Nephron (organoid): ENCODE data around the gene SPSB3.
A peak's percentile ranks its signal among the peaks of the same experiment; 100 is the strongest.

ENCODE experiments used
- H3K27ac Mint-ChIP-seq, 3 experiments: 2 replicates each; pipeline ENCODE4 v1.8.0; 2020; ENCODE audit warnings: mixed read lengths in 3 of 3, mild to moderate bottlenecking in 2 of 3, moderate library complexity in 1 of 3
- H3K27me3 Mint-ChIP-seq: 2 replicates; pipeline ENCODE4 v1.8.0; 2021; ENCODE audit warnings: low read depth, mild to moderate bottlenecking, moderate library complexity, mixed read lengths
- H3K36me3 Mint-ChIP-seq: 2 replicates; pipeline ENCODE4 v1.8.0; 2020; ENCODE audit warnings: low read depth, mixed read lengths
- H3K4me1 Mint-ChIP-seq: 2 replicates; pipeline ENCODE4 v1.8.0; 2020; ENCODE audit warnings: mixed read lengths
- H3K4me3 Mint-ChIP-seq, 3 experiments: 2 replicates each; pipeline ENCODE4 v1.8.0; 2020; ENCODE audit warnings: mild to moderate bottlenecking in 3 of 3, mixed read lengths in 3 of 3, moderate library complexity in 2 of 3
- H3K9me3 Mint-ChIP-seq: 2 replicates; pipeline ENCODE4 v1.8.0; 2020; ENCODE audit warnings: mixed read lengths
- TF ChIP-seq, protein P1 (sequence below), 3 experiments: fragments of 200-600 bp; sonication (generic); IDR thresholded peaks; one replicate each; pipeline ENCODE4 v1.5.0; 2021; ENCODE audit warnings: antibody characterized with exemption in 3 of 3; ENCODE audit not compliant: unreplicated experiment in 3 of 3

SPSB3 gene

DNA sequence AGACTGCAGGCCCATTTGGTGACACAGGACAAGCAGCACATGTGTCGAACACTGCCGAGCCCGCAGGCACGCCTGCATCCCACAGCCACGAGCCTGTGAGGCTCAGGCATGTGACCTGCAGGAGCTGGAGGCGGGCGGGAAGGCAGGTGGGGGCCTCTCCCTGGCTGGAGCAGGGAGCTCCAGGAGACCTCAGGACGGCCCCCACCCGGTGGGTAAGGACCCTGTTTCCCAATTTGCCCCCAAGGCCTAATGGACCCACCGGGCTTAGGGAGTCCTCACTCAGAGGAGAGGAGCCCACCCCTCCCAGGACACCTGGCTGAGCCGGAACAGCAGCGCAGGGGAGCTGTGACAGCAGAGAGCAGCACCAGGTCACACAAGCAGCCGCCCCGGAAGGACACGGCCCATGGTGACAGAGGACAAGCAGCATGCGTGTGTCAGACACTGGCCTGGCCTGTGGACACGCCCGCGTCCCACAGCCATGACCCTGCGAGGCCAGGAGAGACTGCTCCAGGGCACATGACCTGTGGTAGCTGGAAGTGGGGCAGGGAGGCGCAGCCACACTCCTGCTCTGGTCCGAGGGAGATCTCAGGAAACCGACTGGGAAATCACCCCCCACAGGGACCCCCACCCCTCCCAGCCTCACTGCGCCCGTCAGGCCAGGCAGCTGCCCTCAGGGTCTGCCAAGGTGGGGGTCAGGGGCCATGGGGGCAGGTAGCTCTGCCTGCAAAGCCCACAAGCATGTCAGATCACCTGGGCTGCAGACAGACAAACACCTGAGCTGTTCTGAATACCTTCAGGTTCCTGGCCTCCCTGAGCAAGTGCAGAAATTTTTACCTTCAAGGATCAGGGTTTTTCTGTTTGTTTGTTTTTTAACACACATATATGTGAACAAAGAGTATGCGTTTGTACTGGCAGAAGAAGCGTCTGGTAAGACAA, 2.4 kb downstream of the SPSB3 start:
- peaks cover 9% of the 10 kb centered on the region for H3K4me1 Mint-ChIP-seq
- TF ChIP-seq, protein P1, sequence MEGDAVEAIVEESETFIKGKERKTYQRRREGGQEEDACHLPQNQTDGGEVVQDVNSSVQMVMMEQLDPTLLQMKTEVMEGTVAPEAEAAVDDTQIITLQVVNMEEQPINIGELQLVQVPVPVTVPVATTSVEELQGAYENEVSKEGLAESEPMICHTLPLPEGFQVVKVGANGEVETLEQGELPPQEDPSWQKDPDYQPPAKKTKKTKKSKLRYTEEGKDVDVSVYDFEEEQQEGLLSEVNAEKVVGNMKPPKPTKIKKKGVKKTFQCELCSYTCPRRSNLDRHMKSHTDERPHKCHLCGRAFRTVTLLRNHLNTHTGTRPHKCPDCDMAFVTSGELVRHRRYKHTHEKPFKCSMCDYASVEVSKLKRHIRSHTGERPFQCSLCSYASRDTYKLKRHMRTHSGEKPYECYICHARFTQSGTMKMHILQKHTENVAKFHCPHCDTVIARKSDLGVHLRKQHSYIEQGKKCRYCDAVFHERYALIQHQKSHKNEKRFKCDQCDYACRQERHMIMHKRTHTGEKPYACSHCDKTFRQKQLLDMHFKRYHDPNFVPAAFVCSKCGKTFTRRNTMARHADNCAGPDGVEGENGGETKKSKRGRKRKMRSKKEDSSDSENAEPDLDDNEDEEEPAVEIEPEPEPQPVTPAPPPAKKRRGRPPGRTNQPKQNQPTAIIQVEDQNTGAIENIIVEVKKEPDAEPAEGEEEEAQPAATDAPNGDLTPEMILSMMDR (IDR thresholded peaks at IDR 0.05; ENCODE audit: unreplicated experiment in 3 of 3) = no peak
- no peaks in the 10 kb centered on the region for H3K36me3 Mint-ChIP-seq
- no peaks in the 10 kb centered on the region for H3K9me3 Mint-ChIP-seq
- no peaks in the 10 kb centered on the region for H3K27me3 Mint-ChIP-seq
- H3K27ac Mint-ChIP-seq = no peak overlapping the region
- H3K4me3 Mint-ChIP-seq = peak overlapping the region; percentile 86 to 90 (median 88)

DNA sequence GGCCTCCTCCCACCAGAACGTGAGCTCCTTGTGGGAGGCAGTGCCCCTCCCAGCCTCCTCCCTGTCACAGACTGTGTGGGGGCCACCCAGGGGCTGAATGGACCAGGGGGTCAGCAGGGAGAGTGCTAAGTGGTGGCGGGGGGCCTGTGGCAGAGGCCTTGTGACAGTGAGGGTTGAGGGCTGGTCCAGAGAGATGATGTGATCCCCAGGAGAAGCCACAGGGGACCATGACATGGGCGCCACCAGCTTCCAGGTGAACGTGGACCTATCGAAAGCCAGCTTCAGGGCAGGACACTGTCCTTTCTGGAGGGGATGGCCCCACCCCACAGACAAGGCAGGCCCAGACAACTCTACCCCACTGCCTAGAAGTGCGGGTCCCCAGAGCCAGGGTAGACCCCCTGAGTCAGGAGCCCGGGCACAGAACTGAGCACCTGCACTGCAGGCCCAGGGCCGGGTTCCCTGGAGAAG, 3.1 kb downstream of the SPSB3 start:
- H3K4me1 Mint-ChIP-seq = peaks cover 9% of the 10 kb centered on the region
- peak overlapping the region; percentile 17 to 43 (median 26) for H3K4me3 Mint-ChIP-seq
- TF ChIP-seq, protein P1 (IDR thresholded peaks at IDR 0.05; ENCODE audit: unreplicated experiment in 3 of 3) = no peak
- no peaks in the 10 kb centered on the region for H3K27me3 Mint-ChIP-seq
- no peaks in the 10 kb centered on the region for H3K9me3 Mint-ChIP-seq
- no peaks in the 10 kb centered on the region for H3K36me3 Mint-ChIP-seq
- H3K27ac Mint-ChIP-seq = no peak overlapping the region

DNA sequence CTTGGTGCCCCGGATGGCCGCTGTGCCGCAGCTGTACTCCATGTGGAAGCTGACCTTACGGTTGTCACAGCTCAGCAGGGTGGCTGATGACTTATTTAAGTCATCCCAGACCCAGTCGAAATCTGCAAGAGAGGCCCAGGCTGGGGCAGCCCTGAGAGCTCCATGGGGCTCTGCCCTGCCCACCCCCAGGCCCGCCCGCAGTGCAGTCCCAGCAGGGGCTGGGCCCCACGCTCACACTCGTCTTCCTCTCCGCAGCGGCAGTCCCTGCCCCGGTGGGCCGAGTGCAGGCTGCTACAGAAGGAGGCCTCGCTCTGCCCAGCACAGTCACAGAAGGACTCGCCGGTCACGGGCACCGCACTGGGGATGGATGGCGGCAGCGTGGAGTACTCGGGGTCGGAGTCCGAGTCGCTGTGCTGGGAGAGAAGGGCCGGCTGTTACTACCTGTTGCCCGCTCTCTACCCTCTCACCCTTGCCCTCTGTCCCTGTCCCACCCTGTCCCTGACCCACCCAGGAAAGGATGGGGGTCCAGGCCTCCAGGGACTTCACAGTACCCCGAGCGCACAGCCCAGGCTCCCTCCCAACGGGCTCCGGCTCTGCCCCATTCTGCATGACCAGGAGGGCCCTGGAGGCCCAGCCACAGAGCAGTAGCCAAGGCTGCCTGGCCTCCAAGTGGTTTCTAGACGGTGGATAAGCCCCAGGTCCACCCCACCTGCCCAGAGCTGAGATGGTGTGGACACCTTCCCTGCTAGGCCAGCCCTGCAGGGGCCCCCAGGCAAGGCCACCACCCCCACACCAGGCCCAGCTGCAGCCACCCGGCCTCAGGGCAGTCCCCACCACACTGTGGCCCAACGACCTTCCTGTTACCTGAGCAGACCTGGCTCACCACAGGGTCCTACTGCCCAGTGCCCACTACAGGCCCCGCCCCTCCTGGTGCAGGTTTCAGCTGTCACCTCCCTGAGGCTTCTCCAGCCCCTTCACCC, 3.9 kb downstream of the SPSB3 start:
- TF ChIP-seq, protein P1 (IDR thresholded peaks at IDR 0.05; ENCODE audit: unreplicated experiment in 3 of 3) = no peak
- no peaks in the 10 kb centered on the region for H3K9me3 Mint-ChIP-seq
- H3K36me3 Mint-ChIP-seq = no peaks in the 10 kb centered on the region
- no peaks in the 10 kb centered on the region for H3K27me3 Mint-ChIP-seq
- H3K4me1 Mint-ChIP-seq = peaks cover 9% of the 10 kb centered on the region
- no peak overlapping the region for H3K27ac Mint-ChIP-seq
- peak overlapping the region; percentile 19 to 43 (median 26) for H3K4me3 Mint-ChIP-seq

DNA sequence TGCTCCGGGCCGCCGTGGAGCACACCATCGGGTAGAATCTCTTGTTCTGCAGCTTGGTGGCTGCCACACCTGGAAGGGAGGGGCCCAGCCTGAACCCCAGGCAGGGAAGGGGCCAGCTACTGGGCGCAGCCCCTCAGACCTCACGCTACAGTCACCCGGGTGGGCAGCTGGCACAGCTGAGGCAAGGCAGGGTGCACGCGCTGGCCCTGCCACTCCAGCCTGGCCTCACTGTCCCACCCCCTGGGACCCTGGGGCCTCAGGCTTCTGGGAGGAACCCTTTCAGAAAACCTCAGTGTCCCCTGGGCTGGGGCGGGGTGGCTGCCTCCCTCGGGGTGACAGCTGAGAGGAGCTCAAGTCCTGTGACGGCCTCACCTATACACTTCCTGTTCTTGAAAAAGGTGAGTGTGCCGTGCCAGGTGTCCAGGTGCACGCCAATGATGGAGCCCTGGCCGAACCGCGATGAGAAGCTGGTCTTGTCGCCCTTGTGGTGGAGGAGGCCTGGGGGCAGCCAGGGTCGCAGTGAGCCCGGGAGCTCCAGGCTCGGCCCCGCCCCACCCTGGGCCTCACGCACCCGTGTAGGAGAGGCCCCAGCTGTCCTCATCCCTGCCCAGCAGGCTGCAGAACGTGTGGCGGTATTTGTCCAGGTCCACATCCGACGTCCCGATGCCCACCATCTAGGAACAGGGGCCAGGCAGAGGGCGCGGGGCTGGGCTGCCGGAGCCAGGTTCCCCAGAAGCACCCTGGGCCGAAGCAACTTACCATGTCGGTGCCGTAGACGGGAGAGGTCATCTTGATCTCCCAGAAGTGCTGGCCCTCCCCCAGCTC, 4.8 kb downstream of the SPSB3 start:
- no peaks in the 10 kb centered on the region for H3K27me3 Mint-ChIP-seq
- no peak overlapping the region for H3K4me3 Mint-ChIP-seq

DNA sequence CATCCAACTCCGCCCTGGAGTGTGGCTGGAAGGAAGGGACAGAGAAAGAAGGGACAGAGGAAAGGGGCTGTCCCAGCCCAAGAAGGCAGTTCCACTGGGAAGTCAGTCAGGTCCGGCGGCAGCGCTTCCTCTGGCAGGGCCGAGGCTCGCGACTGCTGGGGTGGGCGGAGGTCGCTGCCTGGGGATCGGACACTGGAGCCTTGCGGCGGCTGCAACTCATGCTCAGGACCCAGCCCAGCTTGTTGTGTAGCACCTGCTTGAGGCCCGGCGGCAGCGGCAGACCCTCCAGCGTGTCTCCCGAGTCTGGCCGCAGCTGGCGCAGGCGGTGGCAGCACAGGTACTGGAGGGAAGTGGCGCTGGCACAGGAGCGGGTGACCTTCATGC, 5.4 kb downstream of the SPSB3 start:
- no peaks in the 10 kb centered on the region for H3K9me3 Mint-ChIP-seq
- TF ChIP-seq, protein P1 (IDR thresholded peaks at IDR 0.05; ENCODE audit: unreplicated experiment in 3 of 3) = no peak
- H3K27ac Mint-ChIP-seq = no peak overlapping the region
- peak overlapping the region in 2 of 3 experiments; percentile 40 to 42 for H3K4me3 Mint-ChIP-seq
- no peaks in the 10 kb centered on the region for H3K36me3 Mint-ChIP-seq
- H3K4me1 Mint-ChIP-seq = peaks cover 8% of the 10 kb centered on the region
- H3K27me3 Mint-ChIP-seq = no peaks in the 10 kb centered on the region

More for the DNA sequence above, 4.8 kb downstream of the SPSB3 start:
- H3K27ac Mint-ChIP-seq = no peak overlapping the region
- no peaks in the 10 kb centered on the region for H3K9me3 Mint-ChIP-seq
- TF ChIP-seq, protein P1 (IDR thresholded peaks at IDR 0.05; ENCODE audit: unreplicated experiment in 3 of 3) = no peak
- peaks cover 4% of the 10 kb centered on the region for H3K4me1 Mint-ChIP-seq
- no peaks in the 10 kb centered on the region for H3K36me3 Mint-ChIP-seq
